ENCODE results near the gene HMCN2. TPM values are rescaled to one million over a fixed set of nuclear protein-coding genes. Genes with fewer than 3 reads are reported as not detected.

HMCN2 gene
- polyA plus RNA-seq, 2 of the 4 experiments (the other 2 are of a cell fraction): 0.01 TPM; not detected in 1

GRCh38 chr9:130445268-130445983 is 179.9 kb downstream of the HMCN2 start:
- Histone ChIP-seq H3K27ac (peak overlapping the region; percentile 58 to 85; a peak in 5 of 6 replicates), H3K4me3 (peak overlapping the region; percentile 77), H3K4me2 (peak overlapping the region; percentile 100), H3K9me3 (peaks cover 14% of the 10 kb centered on the region; the same call in 1 of the 3 replicates), H3K4me1 (peaks cover 37% of the 10 kb centered on the region)
- FAIRE-seq (no peak), DNase-seq (ENCODE audit: low read depth in 1 of 2, low spot score in 1 of 2) (peak in 1 of 2 experiments; percentile 56), ATAC-seq (peak; percentile 49 to 79)
- 16% methylated on average over 23 of the region's 30 CpGs for WGBS (ENCODE audit: missing lambda C conversion rate)
- CTCF ChIA-PET: interaction anchor here (1.3 to 5.7 kb wide), 3 partner anchors 14 to 237 kb away, joined by 3 to 69 read pairs (median 4); no protein-coding TSS in a partner anchor
- POLR2A ChIA-PET: no interaction called here
- TF ChIP-seq EHMT2 (IDR thresholded peaks at IDR 0.05; ENCODE audit: low read depth) (no peak), RNF2 (IDR thresholded peaks at IDR 0.05; ENCODE audit: borderline replicate concordance, low read depth) (peak; percentile 65; the same call in 1 of the 2 replicates)

GRCh38 chr9:130446101-130446861 is 180.7 kb downstream of the HMCN2 start:
- ChIA-PET POLR2A (no interaction called here), CTCF (interaction anchor here (0.8 to 5.7 kb wide), 4 partner anchors 15 to 236 kb away, joined by 3 to 69 read pairs (median 4); no protein-coding TSS in a partner anchor)
- DNase-seq (ENCODE audit: low read depth in 1 of 2, low spot score in 1 of 2) (no peak), ATAC-seq (no peak), FAIRE-seq (no peak)
- 85% methylated on average over 14 of the region's 16 CpGs for WGBS (ENCODE audit: missing lambda C conversion rate)
- Histone ChIP-seq H3K4me1 (peaks cover 45% of the 10 kb centered on the region), H3K4me2 (peak overlapping the region; percentile 100), H3K9me3 (peaks cover 8% of the 10 kb centered on the region; the same call in 1 of the 3 replicates), H3K4me3 (no peak overlapping the region), H3K27ac (peak overlapping the region; percentile 58 to 85; a peak in 5 of 6 replicates)
- TF ChIP-seq ZSCAN20 (CRISPR knock-in tag; IDR thresholded peaks at IDR 0.05): no peak
- TF ChIP-seq CEBPB (IDR thresholded peaks at IDR 0.05): 0 out of 4 replicates have a peak, but pooled peaks of 1 of the 2 experiments have one; percentile 22

GRCh38 chr9:130447193-130447816 is 181.7 kb downstream of the HMCN2 start:
- FAIRE-seq (no peak), DNase-seq (ENCODE audit: low read depth in 1 of 2, low spot score in 1 of 2) (no peak), ATAC-seq (no peak)
- Histone ChIP-seq H3K4me1 (peaks cover 55% of the 10 kb centered on the region), H3K4me2 (no peak overlapping the region; the same call in 1 of the 3 replicates), H3K4me3 (no peak overlapping the region), H3K27ac (peak overlapping the region; percentile 52 to 85; a peak in 5 of 6 replicates), H3K9me3 (no peaks in the 10 kb centered on the region)
- ChIA-PET POLR2A (no interaction called here), CTCF (interaction anchor here (0.6 to 5.7 kb wide), 7 partner anchors 14 to 340 kb away, joined by 3 to 69 read pairs (median 3); no protein-coding TSS in a partner anchor)
- 91% methylated on average over 8 of the region's 12 CpGs for WGBS (ENCODE audit: missing lambda C conversion rate)
- no peak for TF ChIP-seq EHMT2 (IDR thresholded peaks at IDR 0.05; ENCODE audit: low read depth)
- TF ChIP-seq E2F6 (IDR thresholded peaks at IDR 0.05; ENCODE audit: borderline replicate concordance, low read depth): no peak
- no peak for TF ChIP-seq JUN (IDR thresholded peaks at IDR 0.05)
- no peak for TF ChIP-seq GATA3 (IDR thresholded peaks at IDR 0.05; ENCODE audit: borderline replicate concordance)
- no peak for TF ChIP-seq TP53 (CRISPR knock-in tag; IDR thresholded peaks at IDR 0.05)
- TF ChIP-seq SMC3 (IDR thresholded peaks at IDR 0.05): no peak

- no peak for TF ChIP-seq CHD2 (IDR thresholded peaks at IDR 0.05; ENCODE audit: low read length, partially characterized antibody)
- no peak for TF ChIP-seq MAX (IDR thresholded peaks at IDR 0.05)
- no peak for TF ChIP-seq HOXB13 (CRISPR knock-in tag; IDR thresholded peaks at IDR 0.05; ENCODE audit: low read depth)
- no peak for TF ChIP-seq FOXS1 (CRISPR knock-in tag; IDR thresholded peaks at IDR 0.05)
- no peak for TF ChIP-seq BCL3 (IDR thresholded peaks at IDR 0.05)
- TF ChIP-seq USF2 (IDR thresholded peaks at IDR 0.05): no peak
- no peak for TF ChIP-seq KDM1A (IDR thresholded peaks at IDR 0.05; ENCODE audit: low read depth)
- no peak for TF ChIP-seq E2F6 (IDR thresholded peaks at IDR 0.05; ENCODE audit: borderline replicate concordance, low read depth)
- TF ChIP-seq HMGXB4 (CRISPR knock-in tag; IDR thresholded peaks at IDR 0.05; ENCODE audit: borderline replicate concordance): no peak
- TF ChIP-seq ZC3H11A (IDR thresholded peaks at IDR 0.05): no peak
- no peak for TF ChIP-seq NPAS2 (CRISPR knock-in tag; IDR thresholded peaks at IDR 0.05; ENCODE audit: borderline replicate concordance)
- Histone ChIP-seq H3K27ac (peak overlapping the region; percentile 53 to 63; a peak in 5 of 6 replicates), H3K4me2 (no peak overlapping the region; the same call in 2 of the 3 replicates), H3K4me1 (peaks cover 61% of the 10 kb centered on the region), H3K4me3 (no peak overlapping the region), H3K9me3 (no peaks in the 10 kb centered on the region)
- no peak for FAIRE-seq
- no peak for ATAC-seq
- WGBS (ENCODE audit: missing lambda C conversion rate): 84% methylated on average over 9 of the region's 12 CpGs
- no peak for DNase-seq (ENCODE audit: low read depth in 1 of 2, low spot score in 1 of 2)
- POLR2A ChIA-PET: no interaction called here
- CTCF ChIA-PET: interaction anchor here (0.8 to 5.7 kb wide), 5 partner anchors 13 to 341 kb away, joined by 3 to 69 read pairs (median 3); no protein-coding TSS in a partner anchor
Observed at GRCh38 chr9:130448035-130448624, 182.6 kb downstream of the HMCN2 start.
